Vagina (tissue), 2 donors: ENCODE results near the gene CD38. TPM values are rescaled to one million over a fixed set of nuclear protein-coding genes. Genes with fewer than 3 reads are reported as not detected.

Experiments
- DNase-seq, 2 donors: peaks; one replicate each; pipeline ENCODE4 v3.0.0-alpha.2; 2017; ENCODE audit errors: extremely low spot score in 2 of 2
- H3K27ac ChIP-seq: fragments of 200-600 bp; sonication (generic); one replicate; pipeline ENCODE4 v1.5.1; 2019
- H3K27me3 ChIP-seq: fragments of 200-600 bp; sonication (generic); one replicate; pipeline ENCODE4 v1.5.1; 2019
- H3K36me3 ChIP-seq, 2 donors: fragments of 200-600 bp; sonication (generic); one replicate each; pipeline ENCODE4 v1.5.1; 2017 to 2019
- H3K4me1 ChIP-seq: fragments of 200-600 bp; sonication (generic); one replicate; pipeline ENCODE4 v1.5.1; 2019
- H3K4me3 ChIP-seq, 2 donors: fragments of 200-600 bp; sonication (generic); 1 replicate in 1 of 2; 2 replicates in 1 of 2; pipeline ENCODE4 v1.5.1; 2016 to 2019
- H3K9me3 ChIP-seq: fragments of 200-600 bp; sonication (generic); one replicate; pipeline ENCODE4 v1.5.1; 2019
- CTCF ChIP-seq, 3 experiments: fragments of 450-650 bp in 2 of 3; fragments of 200-600 bp in 1 of 3; sonication (generic) in 1 of 3; IDR thresholded peaks; one replicate each; pipeline ENCODE4 v1.5.1; 2017 to 2019; ENCODE audit warnings: antibody characterized with exemption in 3 of 3, mild to moderate bottlenecking in 2 of 3, moderate library complexity in 2 of 3
- POLR2A ChIP-seq, 2 donors: fragments of 450-650 bp; IDR thresholded peaks; one replicate each; pipeline ENCODE4 v1.6.1; 2017; ENCODE audit warnings: antibody characterized with exemption in 2 of 2, mild to moderate bottlenecking in 2 of 2, moderate library complexity in 2 of 2
- POLR2AphosphoS5 ChIP-seq, 2 donors: sonication (generic); formaldehyde crosslinking; IDR thresholded peaks; one replicate each; pipeline ENCODE4 v1.9.0; 2017; ENCODE audit warnings: antibody characterized with exemption in 2 of 2, mild to moderate bottlenecking in 2 of 2, low read depth in 1 of 2; ENCODE audit not compliant: insufficient read depth in 1 of 2
- intact Hi-C: fragments of 100-400 bp; cut with DNase I; formaldehyde crosslinking; loops from one replicate; pipeline ENCODE4 v1.15.1; 2023
- total RNA-seq: library from RNA; depleted of rRNA; stranded (reverse); fragments of >200 nt; gene quantifications from one replicate; pipeline ENCODE4 v1.2.3, GENCODE V29; 2016

Gene CD38
- total RNA-seq, 1 donor from 2014 or later: 1.2 TPM

- Histone ChIP-seq H3K36me3 (no peaks in the 10 kb centered on the region), H3K27me3 (no peaks in the 10 kb centered on the region), H3K4me3 (no peak overlapping the region), H3K9me3 (no peaks in the 10 kb centered on the region), H3K4me1 (no peaks in the 10 kb centered on the region), H3K27ac (no peak overlapping the region)
- DNase-seq: no peak
- intact Hi-C loops: no loop called here
- TF ChIP-seq POLR2A (IDR thresholded peaks at IDR 0.05): no peak
- TF ChIP-seq CTCF (IDR thresholded peaks at IDR 0.05): no peak
- no peak for TF ChIP-seq POLR2AphosphoS5 (IDR thresholded peaks at IDR 0.05; ENCODE audit: insufficient read depth in 1 of 2, low read depth in 1 of 2)
These were observed 40.9 kb upstream of the CD38 start for GRCh38 chr4:15737255-15737654.

DNA sequence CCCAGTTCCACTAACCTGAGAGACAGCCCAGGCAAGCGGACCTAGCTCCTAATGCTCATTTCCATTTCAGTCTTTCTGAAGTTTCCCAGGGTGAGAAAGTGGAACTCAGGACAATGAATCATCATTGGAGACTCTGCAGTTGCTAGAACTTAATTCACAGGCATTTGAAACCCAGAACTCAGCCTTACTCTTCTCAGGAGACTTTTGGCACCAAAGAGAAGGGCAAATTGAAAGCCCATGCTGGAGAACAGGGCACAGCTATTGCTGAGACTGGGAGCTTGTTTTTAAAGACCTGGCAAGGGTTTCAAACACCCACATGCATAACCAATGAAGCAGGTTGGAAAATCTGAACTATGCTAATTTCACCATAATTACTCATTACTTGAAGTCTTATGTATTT is 39.3 kb upstream of the CD38 start:
- TF ChIP-seq POLR2AphosphoS5 (IDR thresholded peaks at IDR 0.05; ENCODE audit: insufficient read depth in 1 of 2, low read depth in 1 of 2) (no peak), POLR2A (IDR thresholded peaks at IDR 0.05) (no peak), CTCF (IDR thresholded peaks at IDR 0.05) (no peak)
- Histone ChIP-seq H3K4me3 (no peak overlapping the region), H3K36me3 (no peaks in the 10 kb centered on the region), H3K4me1 (no peaks in the 10 kb centered on the region), H3K27ac (no peak overlapping the region), H3K27me3 (no peaks in the 10 kb centered on the region), H3K9me3 (no peaks in the 10 kb centered on the region)
- intact Hi-C loops: no loop called here
- DNase-seq: no peak

GRCh38 chr4:15740764-15741404 is 37.2 kb upstream of the CD38 start:
- Histone ChIP-seq H3K9me3 (no peaks in the 10 kb centered on the region), H3K36me3 (no peaks in the 10 kb centered on the region), H3K27me3 (no peaks in the 10 kb centered on the region), H3K4me3 (no peak overlapping the region), H3K4me1 (no peaks in the 10 kb centered on the region), H3K27ac (no peak overlapping the region)
- TF ChIP-seq POLR2A (IDR thresholded peaks at IDR 0.05) (no peak), POLR2AphosphoS5 (IDR thresholded peaks at IDR 0.05; ENCODE audit: insufficient read depth in 1 of 2, low read depth in 1 of 2) (no peak), CTCF (IDR thresholded peaks at IDR 0.05) (no peak)
- intact Hi-C loops: no loop called here
- no peak for DNase-seq

DNA sequence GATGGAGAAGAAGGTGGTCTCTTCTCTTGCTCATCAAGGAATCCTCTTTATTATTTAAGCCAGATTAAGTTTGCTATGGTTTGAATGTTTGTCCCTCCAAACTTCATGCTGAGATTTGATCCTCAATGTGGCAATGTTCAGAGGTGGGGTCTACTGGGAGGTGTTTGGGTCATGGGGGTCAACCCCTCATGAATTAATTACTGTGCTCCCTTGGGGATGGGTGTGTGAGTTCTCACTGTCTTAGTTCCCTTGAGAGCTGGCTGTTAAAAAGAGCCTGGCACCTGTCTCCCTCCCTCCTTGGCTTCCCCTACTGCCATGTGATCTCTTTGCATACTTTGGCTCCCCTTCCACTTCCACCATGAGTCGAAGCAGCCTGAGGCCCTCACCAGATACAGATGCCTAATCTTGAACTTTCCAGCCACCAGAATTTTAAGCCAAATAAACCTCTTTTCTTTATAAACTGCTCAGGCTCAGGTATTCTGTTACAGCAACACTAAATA is 36.0 kb upstream of the CD38 start:
- Histone ChIP-seq H3K27ac (no peak overlapping the region), H3K27me3 (no peaks in the 10 kb centered on the region), H3K36me3 (no peaks in the 10 kb centered on the region), H3K9me3 (no peaks in the 10 kb centered on the region), H3K4me3 (no peak overlapping the region), H3K4me1 (no peaks in the 10 kb centered on the region)
- intact Hi-C loops: no loop called here
- no peak for DNase-seq
- TF ChIP-seq POLR2A (IDR thresholded peaks at IDR 0.05): no peak
- TF ChIP-seq CTCF (IDR thresholded peaks at IDR 0.05): no peak
- no peak for TF ChIP-seq POLR2AphosphoS5 (IDR thresholded peaks at IDR 0.05; ENCODE audit: insufficient read depth in 1 of 2, low read depth in 1 of 2)

DNA sequence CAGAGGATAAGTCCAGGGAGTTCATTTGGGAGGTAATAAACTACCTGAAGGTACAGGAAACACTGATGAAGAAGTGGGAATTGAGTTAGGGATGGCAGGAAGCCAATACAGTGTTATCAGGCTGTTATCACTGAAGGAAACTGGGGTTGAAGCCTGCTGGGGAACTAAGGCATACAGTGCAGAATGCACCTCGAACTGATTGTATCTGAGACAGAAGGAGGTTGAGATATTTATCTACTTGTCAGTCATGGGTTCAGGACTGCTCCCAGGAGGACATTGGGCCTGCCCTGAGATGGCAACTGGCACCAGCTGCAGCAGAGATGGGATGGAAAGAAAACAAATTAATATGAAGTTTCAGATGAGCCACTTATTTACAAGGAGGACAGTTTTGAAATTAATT is 35.5 kb upstream of the CD38 start:
- Histone ChIP-seq H3K27ac (no peak overlapping the region), H3K9me3 (no peaks in the 10 kb centered on the region), H3K27me3 (no peaks in the 10 kb centered on the region), H3K4me1 (no peaks in the 10 kb centered on the region), H3K36me3 (no peaks in the 10 kb centered on the region), H3K4me3 (no peak overlapping the region)
- TF ChIP-seq CTCF (IDR thresholded peaks at IDR 0.05) (no peak), POLR2AphosphoS5 (IDR thresholded peaks at IDR 0.05; ENCODE audit: insufficient read depth in 1 of 2, low read depth in 1 of 2) (no peak), POLR2A (IDR thresholded peaks at IDR 0.05) (no peak)
- intact Hi-C loops: no loop called here
- no peak for DNase-seq
